ENCODE results near the gene C2orf81. TPM values are rescaled to one million over a fixed set of nuclear protein-coding genes. Genes with fewer than 3 reads are reported as not detected.

Gene C2orf81
- total and polyA plus RNA-seq, 4 donors, result 0.08 to 0.44 (median 0.29) TPM

DNA sequence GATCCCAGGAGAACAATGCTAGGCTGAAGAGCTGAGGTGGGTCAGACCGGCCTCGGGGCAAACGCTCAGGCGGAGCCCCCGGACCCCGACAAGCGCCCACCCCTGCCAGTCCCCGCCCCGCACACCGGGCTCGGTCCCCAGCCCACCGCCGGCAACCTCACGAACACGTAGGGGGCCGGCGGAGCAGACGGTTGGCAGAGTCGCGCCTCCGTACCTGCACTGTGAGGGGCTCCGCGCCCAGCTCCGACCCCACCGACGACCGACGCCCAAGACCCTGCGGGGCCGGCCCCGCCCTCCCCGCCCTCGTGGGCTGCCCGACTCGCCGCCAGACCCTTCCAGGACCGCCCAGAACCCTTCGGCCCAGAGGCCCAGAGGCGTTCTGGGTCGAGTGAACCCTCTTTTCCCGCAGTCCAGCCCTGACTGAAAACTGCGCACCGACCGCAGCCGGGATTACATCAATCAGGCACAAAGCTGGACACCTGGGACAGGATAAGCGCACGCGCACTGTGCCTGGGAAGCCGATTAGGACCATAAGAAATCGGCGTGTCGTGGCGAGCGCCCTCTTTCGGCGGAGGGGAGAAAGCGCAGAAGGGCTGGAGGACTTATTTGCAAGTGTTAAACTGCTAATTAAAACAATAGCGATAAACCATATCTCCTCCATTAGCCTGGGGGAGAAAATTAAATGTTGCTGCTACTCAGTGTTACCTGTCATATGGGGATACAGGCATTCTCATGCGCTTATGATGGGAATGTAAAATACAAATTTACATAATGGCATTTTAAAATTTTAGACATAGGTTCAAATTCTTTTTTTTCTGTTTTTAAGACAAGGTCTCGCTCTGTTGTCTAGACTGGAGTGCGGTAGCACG lies 29.6 kb downstream of the C2orf81 start (continued):
- peak; percentile 99 for TF ChIP-seq CTCF (IDR thresholded peaks at IDR 0.05; ENCODE audit: low read depth, low read length, missing input control)

- Histone ChIP-seq H3K9me3 (ENCODE audit: control insufficient read depth in 4 of 4, low read length in 3 of 4) (no peaks in the 10 kb centered on the region), H3K27me3 (ENCODE audit: control insufficient read depth in 4 of 4, insufficient read depth in 4 of 4, low read length in 3 of 4) (no peaks in the 10 kb centered on the region), H3K27ac (ENCODE audit: low read depth in 1 of 2, low read length in 2 of 2) (peak overlapping the region; percentile 79 to 94), H3K4me1 (ENCODE audit: control insufficient read depth in 4 of 4, insufficient read depth in 4 of 4, low read length in 3 of 4) (peaks cover 4 to 21% (median 15%) of the 10 kb centered on the region in 4 donors), H3K9ac (ENCODE audit: low read depth in 1 of 2, low read length in 2 of 2) (peak overlapping the region; percentile 69 to 81), H3K36me3 (ENCODE audit: control insufficient read depth in 4 of 4, insufficient read depth in 3 of 4, low read depth in 1 of 4, low read length in 3 of 4) (no peaks in the 10 kb centered on the region), H3K4me3 (ENCODE audit: low read depth in 1 of 3, low read length in 3 of 3) (peak overlapping the region; percentile 81 to 97 (median 81))
- no peak for DNase-seq (ENCODE audit: low spot score)
- TF ChIP-seq CTCF (IDR thresholded peaks at IDR 0.05; ENCODE audit: low read depth, low read length, missing input control) (no peak), FOXA2 (IDR thresholded peaks at IDR 0.05) (no peak), EGR1 (IDR thresholded peaks at IDR 0.05; ENCODE audit: low read depth in 2 of 2) (no peak), FOXA1 (IDR thresholded peaks at IDR 0.05) (no peak), HNF4A (conservative IDR thresholded peaks at IDR 0.05) (no peak), NR2F2 (IDR thresholded peaks at IDR 0.05) (no peak), RXRA (IDR thresholded peaks at IDR 0.05) (no peak), SP1 (IDR thresholded peaks at IDR 0.05) (no peak), HNF4G (IDR thresholded peaks at IDR 0.05) (no peak), GABPA (IDR thresholded peaks at IDR 0.05 in 1 of 2, conservative IDR thresholded peaks at IDR 0.05 in 1 of 2) (no peak), TAF1 (conservative IDR thresholded peaks at IDR 0.05) (no peak)
- TF ChIP-seq, protein P1, sequence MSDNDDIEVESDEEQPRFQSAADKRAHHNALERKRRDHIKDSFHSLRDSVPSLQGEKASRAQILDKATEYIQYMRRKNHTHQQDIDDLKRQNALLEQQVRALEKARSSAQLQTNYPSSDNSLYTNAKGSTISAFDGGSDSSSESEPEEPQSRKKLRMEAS (IDR thresholded peaks at IDR 0.05), result no peak
- 1% methylated on average over 11 of the region's 11 CpGs for WGBS
Measured at GRCh38 chr2:74391209-74391579, 30.2 kb downstream of the C2orf81 start.

DNA sequence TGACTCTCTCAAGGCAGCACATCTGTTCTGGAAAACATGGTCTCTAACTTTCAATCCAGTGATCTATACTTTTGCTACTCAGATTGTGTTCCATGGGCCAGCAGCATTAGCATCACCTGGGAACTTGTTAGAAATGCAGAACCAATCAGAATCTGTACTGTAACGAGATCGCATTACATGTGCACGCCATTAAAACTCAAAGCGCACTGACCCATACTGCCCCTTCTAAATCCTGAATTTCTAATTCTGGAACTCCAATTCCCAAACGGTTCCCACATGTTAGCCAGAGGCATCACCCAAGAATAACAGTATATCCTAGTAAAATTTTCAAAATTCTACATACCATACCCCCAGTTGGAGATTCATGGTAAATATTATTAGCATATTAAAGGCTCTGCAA lies 30.8 kb downstream of the C2orf81 start:
- H3K9me3 ChIP-seq (ENCODE audit: control insufficient read depth in 4 of 4, low read length in 3 of 4), result no peaks in the 10 kb centered on the region
- peaks cover 4 to 21% (median 15%) of the 10 kb centered on the region in 4 donors for H3K4me1 ChIP-seq (ENCODE audit: control insufficient read depth in 4 of 4, insufficient read depth in 4 of 4, low read length in 3 of 4)
- H3K9ac ChIP-seq (ENCODE audit: low read depth in 1 of 2, low read length in 2 of 2), result no peak overlapping the region
- TF ChIP-seq FOXA1 (IDR thresholded peaks at IDR 0.05), result no peak
- no peak for TF ChIP-seq TAF1 (conservative IDR thresholded peaks at IDR 0.05)
- TF ChIP-seq RXRA (IDR thresholded peaks at IDR 0.05), result no peak
- TF ChIP-seq GABPA (IDR thresholded peaks at IDR 0.05 in 1 of 2, conservative IDR thresholded peaks at IDR 0.05 in 1 of 2), result no peak
- TF ChIP-seq REST (IDR thresholded peaks at IDR 0.05), result no peak
- no peak for TF ChIP-seq RAD21 (IDR thresholded peaks at IDR 0.05)
- TF ChIP-seq, protein P2, sequence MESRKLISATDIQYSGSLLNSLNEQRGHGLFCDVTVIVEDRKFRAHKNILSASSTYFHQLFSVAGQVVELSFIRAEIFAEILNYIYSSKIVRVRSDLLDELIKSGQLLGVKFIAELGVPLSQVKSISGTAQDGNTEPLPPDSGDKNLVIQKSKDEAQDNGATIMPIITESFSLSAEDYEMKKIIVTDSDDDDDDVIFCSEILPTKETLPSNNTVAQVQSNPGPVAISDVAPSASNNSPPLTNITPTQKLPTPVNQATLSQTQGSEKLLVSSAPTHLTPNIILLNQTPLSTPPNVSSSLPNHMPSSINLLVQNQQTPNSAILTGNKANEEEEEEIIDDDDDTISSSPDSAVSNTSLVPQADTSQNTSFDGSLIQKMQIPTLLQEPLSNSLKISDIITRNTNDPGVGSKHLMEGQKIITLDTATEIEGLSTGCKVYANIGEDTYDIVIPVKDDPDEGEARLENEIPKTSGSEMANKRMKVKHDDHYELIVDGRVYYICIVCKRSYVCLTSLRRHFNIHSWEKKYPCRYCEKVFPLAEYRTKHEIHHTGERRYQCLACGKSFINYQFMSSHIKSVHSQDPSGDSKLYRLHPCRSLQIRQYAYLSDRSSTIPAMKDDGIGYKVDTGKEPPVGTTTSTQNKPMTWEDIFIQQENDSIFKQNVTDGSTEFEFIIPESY (IDR thresholded peaks at IDR 0.05), result no peak
- TF ChIP-seq NR2F2 (IDR thresholded peaks at IDR 0.05), result no peak
- H3K27ac ChIP-seq (ENCODE audit: low read depth in 1 of 2, low read length in 2 of 2), result no peak overlapping the region
- no peak overlapping the region for H3K4me3 ChIP-seq (ENCODE audit: low read depth in 1 of 3, low read length in 3 of 3)
- 72% methylated on average over 5 of the region's 5 CpGs for WGBS
- no peak for DNase-seq (ENCODE audit: low spot score)
- H3K36me3 ChIP-seq (ENCODE audit: control insufficient read depth in 4 of 4, insufficient read depth in 3 of 4, low read depth in 1 of 4, low read length in 3 of 4), result no peaks in the 10 kb centered on the region
- H3K27me3 ChIP-seq (ENCODE audit: control insufficient read depth in 4 of 4, insufficient read depth in 4 of 4, low read length in 3 of 4), result no peaks in the 10 kb centered on the region

All from liver (tissue), 9 donors.